Measurements from ENCODE around the gene HMCN2.

- TF ChIP-seq CTCF (IDR thresholded peaks at IDR 0.05) (no peak), POLR2A (IDR thresholded peaks at IDR 0.05) (no peak)
These were observed 85.8 kb downstream of the HMCN2 start for GRCh38 chr9:130351343-130351742.

Data from right lobe of liver (tissue), 4 donors.